IMR-90 (cell line): ENCODE results near the gene TTC23. TPM values are rescaled to one million over a fixed set of nuclear protein-coding genes. Genes with fewer than 3 reads are reported as not detected.

Source experiments
- ATAC-seq: fragments of 200-7000 bp; cut with Tn5 transposase; 2 replicates; pipeline ENCODE4 v1.9.1; 2020; ENCODE audit warnings: low read depth, mild to moderate bottlenecking, moderate library complexity
- BruUV-seq: library from RNA; stranded (reverse); fragments of 400-500 nt; replicated peaks from 2 replicates; lab custom pipeline; 2021; lab: Mats Ljungman, UMichigan
- CTCF ChIA-PET: fragments of 300-600 bp; formaldehyde crosslinking; extraction: SDS; loops from one replicate; lab custom pipeline; 2021; ENCODE audit warnings: antibody characterized with exemption; lab: Yijun Ruan, JAX
- POLR2A ChIA-PET: fragments of 300-600 bp; sonication (Branson Sonifier 250); formaldehyde crosslinking; loops from one replicate; lab custom pipeline; 2022; ENCODE audit warnings: antibody characterized with exemption; ENCODE audit not compliant: unreplicated experiment; lab: Charles Lee
- DNase-seq: peaks from one replicate; pipeline ENCODE4 v3.0.0; 2013
- H2AFZ ChIP-seq: replicated peaks from 2 replicates; pipeline ENCODE3; 2013; ENCODE audit warnings: low read length, mild to moderate bottlenecking; ENCODE audit not compliant: poor library complexity
- H2AK5ac ChIP-seq: 2 replicates; pipeline ENCODE4 v1.6.1; 2013; ENCODE audit warnings: low read depth, low read length, inconsistent platforms
- H2AK9ac ChIP-seq: replicated peaks from 2 replicates; pipeline ENCODE3; 2013; ENCODE audit warnings: mild to moderate bottlenecking, low read depth, low read length, moderate library complexity; ENCODE audit not compliant: poor library complexity
- H2BK120ac ChIP-seq: 2 replicates; pipeline ENCODE4 v1.6.1; 2013; ENCODE audit warnings: low read depth, low read length, inconsistent platforms
- H2BK15ac ChIP-seq: 3 replicates; pipeline ENCODE4 v1.6.1; 2013; ENCODE audit warnings: low read depth, low read length, inconsistent platforms
- H2BK20ac ChIP-seq: 2 replicates; pipeline ENCODE4 v1.6.1; 2013; ENCODE audit warnings: low read depth, mild to moderate bottlenecking, inconsistent platforms, low read length, moderate library complexity
- H2BK5ac ChIP-seq: 2 replicates; pipeline ENCODE4 v1.6.1; 2013; ENCODE audit warnings: mild to moderate bottlenecking, low read depth, low read length, inconsistent platforms; ENCODE audit not compliant: poor library complexity, severe bottlenecking
- H3K14ac ChIP-seq: replicated peaks from 2 replicates; pipeline ENCODE4 v1.6.1; 2013; ENCODE audit warnings: low read depth, low read length, inconsistent platforms
- H3K18ac ChIP-seq: 2 replicates; pipeline ENCODE4 v1.6.1; 2013; ENCODE audit warnings: low read depth, low read length, control low read depth
- H3K23ac ChIP-seq: 2 replicates; pipeline ENCODE4 v1.6.1; 2013; ENCODE audit warnings: low read depth, low read length, inconsistent platforms
- H3K27ac ChIP-seq: 2 replicates; pipeline ENCODE4 v1.5.1; 2013; ENCODE audit warnings: mild to moderate bottlenecking, control low read depth, low read length; ENCODE audit not compliant: insufficient read depth
- H3K27me3 ChIP-seq: 2 replicates; pipeline ENCODE4 v1.6.1; 2013; ENCODE audit warnings: low read length; ENCODE audit not compliant: control insufficient read depth, insufficient read depth
- H3K36me3 ChIP-seq: 2 replicates; pipeline ENCODE4 v1.6.1; 2013; ENCODE audit warnings: low read length, mixed read lengths; ENCODE audit not compliant: control insufficient read depth, insufficient read depth
- H3K4ac ChIP-seq: 2 replicates; pipeline ENCODE4 v1.6.1; 2013; ENCODE audit warnings: low read depth, low read length, inconsistent platforms
- H3K4me1 ChIP-seq: 2 replicates; pipeline ENCODE4 v1.6.1; 2013; ENCODE audit warnings: low read length, mixed read lengths; ENCODE audit not compliant: control insufficient read depth, insufficient read depth
- H3K4me2 ChIP-seq: 2 replicates; pipeline ENCODE4 v1.6.1; 2013; ENCODE audit warnings: low read depth, mild to moderate bottlenecking, control low read depth, low read length, moderate library complexity
- H3K4me3 ChIP-seq: 2 replicates; pipeline ENCODE4 v1.5.1; 2013; ENCODE audit warnings: low read depth, mild to moderate bottlenecking, control low read depth, low read length, moderate library complexity; ENCODE audit not compliant: insufficient read depth
- H3K56ac ChIP-seq: 2 replicates; pipeline ENCODE4 v1.6.1; 2013; ENCODE audit warnings: low read length, inconsistent platforms; ENCODE audit not compliant: insufficient read depth; ENCODE audit errors: extremely low read depth
- H3K79me1 ChIP-seq, 2 experiments: 2 replicates each; pipeline ENCODE4 v1.6.1; 2013; ENCODE audit warnings: low read length in 2 of 2, inconsistent platforms in 1 of 2, low read depth in 1 of 2
- H3K9ac ChIP-seq: 2 replicates; pipeline ENCODE4 v1.6.1; 2013; ENCODE audit warnings: low read depth, low read length, control low read depth
- H3K9me1 ChIP-seq: 2 replicates; pipeline ENCODE4 v1.6.1; 2013; ENCODE audit warnings: low read length, inconsistent platforms; ENCODE audit not compliant: insufficient read depth
- H3K9me3 ChIP-seq: 2 replicates; pipeline ENCODE4 v1.6.1; 2013; ENCODE audit warnings: low read length; ENCODE audit not compliant: control insufficient read depth, insufficient read depth
- H4K20me1 ChIP-seq: 2 replicates; pipeline ENCODE4 v1.6.1; 2013; ENCODE audit warnings: low read length, inconsistent platforms; ENCODE audit not compliant: insufficient read depth
- H4K5ac ChIP-seq: 2 replicates; pipeline ENCODE4 v1.6.1; 2013; ENCODE audit warnings: mild to moderate bottlenecking, low read depth, low read length, control low read depth
- H4K8ac ChIP-seq, 2 experiments: 2 replicates each; pipeline ENCODE4 v1.6.1; 2013; ENCODE audit warnings: low read depth in 2 of 2, low read length in 2 of 2, control low read depth in 1 of 2, inconsistent platforms in 1 of 2
- H4K91ac ChIP-seq: 2 replicates; pipeline ENCODE4 v1.6.1; 2013; ENCODE audit warnings: low read depth, low read length, inconsistent platforms; ENCODE audit not compliant: insufficient read depth
- BHLHE40 ChIP-seq: fragments of 150-350 bp; IDR thresholded peaks from 2 replicates; pipeline ENCODE4 v1.6.1; 2016; ENCODE audit warnings: mild to moderate bottlenecking, low read depth, low read length
- CEBPB ChIP-seq: IDR thresholded peaks from 2 replicates; pipeline ENCODE4 v1.6.1; 2012; ENCODE audit warnings: low read depth, low read length, improper control_type of control experiment
- CHD1 ChIP-seq: IDR thresholded peaks from 2 replicates; pipeline ENCODE4 v1.6.1; 2012; ENCODE audit warnings: low read depth, low read length, improper control_type of control experiment
- FOS ChIP-seq: fragments of 150-350 bp; IDR thresholded peaks from 2 replicates; pipeline ENCODE4 v1.6.1; 2016; ENCODE audit warnings: low read depth, low read length
- MAFK ChIP-seq: IDR thresholded peaks from 2 replicates; pipeline ENCODE4 v1.6.1; 2012; ENCODE audit warnings: low read depth, low read length, improper control_type of control experiment
- MAZ ChIP-seq: IDR thresholded peaks from 2 replicates; pipeline ENCODE4 v1.6.1; 2012; ENCODE audit warnings: low read depth, mild to moderate bottlenecking, low read length, improper control_type of control experiment, moderate library complexity, borderline replicate concordance
- MXI1 ChIP-seq: IDR thresholded peaks from 2 replicates; pipeline ENCODE4 v1.6.1; 2012; ENCODE audit warnings: low read depth, mild to moderate bottlenecking, low read length, moderate library complexity, borderline replicate concordance
- NFE2L2 ChIP-seq: fragments of 150-350 bp; IDR thresholded peaks from 2 replicates; pipeline ENCODE4 v1.6.1; 2016; ENCODE audit warnings: low read depth, mild to moderate bottlenecking, low read length
- POLR2A ChIP-seq: IDR thresholded peaks from 2 replicates; pipeline ENCODE4 v1.6.1; 2012; ENCODE audit warnings: mild to moderate bottlenecking, low read depth, low read length
- RCOR1 ChIP-seq: IDR thresholded peaks from 2 replicates; pipeline ENCODE4 v1.6.1; 2012; ENCODE audit warnings: mild to moderate bottlenecking, low read length, improper control_type of control experiment; ENCODE audit not compliant: insufficient replicate concordance
- RFX5 ChIP-seq: IDR thresholded peaks from 2 replicates; pipeline ENCODE4 v1.8.0; 2012; ENCODE audit warnings: low read depth, mild to moderate bottlenecking, low read length, moderate library complexity
- SMC3 ChIP-seq: fragments of 150-350 bp; IDR thresholded peaks from 2 replicates; pipeline ENCODE4 v1.6.1; 2016; ENCODE audit warnings: low read depth, mild to moderate bottlenecking, antibody characterized with exemption, low read length, moderate library complexity
- WGBS, 2 experiments: methylation state at CpG; one replicate each; pipeline versions ENCODE4 v1.1.5 to v1.1.7; 2013; ENCODE audit warnings: missing lambda C conversion rate in 2 of 2; ENCODE audit not compliant: insufficient read length in 1 of 2; ENCODE audit errors: extremely low coverage in 2 of 2; 5-methylcytosine and 5-hydroxymethylcytosine counted together
- dilution Hi-C: fragments of 300-500 bp; cut with HindIII; formaldehyde crosslinking; loops from one replicate; pipeline ENCODE4 v1.14.3; 2018; ENCODE audit warnings: low sequenced_read_pairs; ENCODE audit not compliant: unreplicated experiment
- in situ Hi-C: fragments of 300-500 bp; cut with MboI; formaldehyde crosslinking; loops from 3 replicates; pipeline ENCODE4 v1.14.3; 2019; ENCODE audit warnings: low sequenced_read_pairs, inconsistent platforms, mixed read lengths
- intact Hi-C: fragments of 100-400 bp; cut with micrococcal nuclease; formaldehyde crosslinking; loops from 2 replicates; pipeline ENCODE4 v1.10.0; 2022
- polyA plus RNA-seq, 3 experiments: library from polyadenylated mRNA; depleted of rRNA; stranded (reverse); fragments of >200 nt; gene quantifications; 2 replicates each; pipeline ENCODE4 v1.2.3, GENCODE V29; 2012; ENCODE audit warnings: low replicate concordance in 1 of 3
- total RNA-seq: library from RNA; depleted of rRNA; stranded (reverse); fragments of >200 nt; gene quantifications from 2 replicates; pipeline ENCODE4 v1.2.3, GENCODE V29; 2012
- TF ChIP-seq, protein P1 (sequence below): fragments of 150-350 bp; IDR thresholded peaks from 2 replicates; pipeline ENCODE4 v1.6.1; 2016; ENCODE audit warnings: low read depth, mild to moderate bottlenecking, low read length, moderate library complexity, borderline replicate concordance
- TF ChIP-seq, protein P2 (sequence below): conservative IDR thresholded peaks from 2 replicates; pipeline ENCODE4 v1.5.1; 2012; ENCODE audit warnings: mild to moderate bottlenecking, low read depth, low read length, improper control_type of control experiment

Gene TTC23
- total and polyA plus RNA-seq, 2 of the 4 experiments (the other 2 are of a cell fraction) = 7.8 to 29.8 TPM

DNA sequence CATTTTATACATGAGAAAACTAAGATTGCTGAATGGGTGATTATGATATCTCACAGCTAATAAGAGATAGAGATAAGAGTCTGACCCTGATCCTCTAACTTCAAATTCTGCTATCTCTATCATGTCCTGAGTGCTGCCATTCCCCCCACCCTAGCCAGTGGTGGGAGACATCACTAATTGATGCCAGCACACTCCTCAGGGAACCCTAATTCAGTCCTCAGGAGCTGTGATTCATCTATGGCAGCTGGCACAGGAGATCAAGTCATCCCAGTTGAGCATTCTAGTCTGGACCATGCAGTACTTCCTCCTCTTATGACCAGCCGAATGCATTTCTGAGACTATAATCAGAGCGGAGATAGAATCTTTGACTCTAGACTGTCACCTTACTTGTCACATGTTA is 72.6 kb downstream of the TTC23 start:
- no CpG with 5 or more reads among the region's 2 CpGs for WGBS, 2 experiments
- Histone ChIP-seq H3K4me2 (no peak overlapping the region), H2BK5ac (no peak overlapping the region), H2BK15ac (no peak overlapping the region), H3K4me3 (no peak overlapping the region), H3K9ac (no peak overlapping the region), H3K27me3 (no peaks in the 10 kb centered on the region), H3K4ac (no peak overlapping the region), H4K20me1 (no peaks in the 10 kb centered on the region), H2AK9ac (no peak overlapping the region), H4K91ac (no peak overlapping the region), H3K23ac (no peak overlapping the region), H2AFZ (no peak overlapping the region), H3K36me3 (peaks cover 13% of the 10 kb centered on the region), H2BK120ac (no peak overlapping the region), H3K56ac (no peak overlapping the region), H3K79me1 (0 out of 4 replicates have a peak, but pooled peaks cover 0 to 5% of the 10 kb centered on the region in 2 experiments), H4K8ac (no peak overlapping the region), H3K4me1 (peaks cover 9% of the 10 kb centered on the region), H3K9me3 (no peaks in the 10 kb centered on the region), H2AK5ac (no peak overlapping the region), H4K5ac (no peak overlapping the region), H3K9me1 (peaks cover 15% of the 10 kb centered on the region), H3K27ac (no peak overlapping the region), H2BK20ac (no peak overlapping the region), H3K18ac (no peak overlapping the region), H3K14ac (no peak overlapping the region)
- POLR2A ChIA-PET = no interaction called here
- in situ Hi-C loops (no loop called here), intact Hi-C loops (no loop called here), dilution Hi-C loops (no loop called here)
- ATAC-seq (no peak), DNase-seq (no peak)
- no TSS peak for BruUV-seq
- TF ChIP-seq NFE2L2 (no peak), CHD1 (no peak), RFX5 (no peak), SMC3 (no peak), MAZ (no peak), POLR2A (no peak), MAFK (no peak), RCOR1 (no peak), MXI1 (no peak), BHLHE40 (no peak), CEBPB (no peak), FOS (no peak)
- TF ChIP-seq, protein P1, sequence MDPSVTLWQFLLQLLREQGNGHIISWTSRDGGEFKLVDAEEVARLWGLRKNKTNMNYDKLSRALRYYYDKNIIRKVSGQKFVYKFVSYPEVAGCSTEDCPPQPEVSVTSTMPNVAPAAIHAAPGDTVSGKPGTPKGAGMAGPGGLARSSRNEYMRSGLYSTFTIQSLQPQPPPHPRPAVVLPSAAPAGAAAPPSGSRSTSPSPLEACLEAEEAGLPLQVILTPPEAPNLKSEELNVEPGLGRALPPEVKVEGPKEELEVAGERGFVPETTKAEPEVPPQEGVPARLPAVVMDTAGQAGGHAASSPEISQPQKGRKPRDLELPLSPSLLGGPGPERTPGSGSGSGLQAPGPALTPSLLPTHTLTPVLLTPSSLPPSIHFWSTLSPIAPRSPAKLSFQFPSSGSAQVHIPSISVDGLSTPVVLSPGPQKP = no peak
- TF ChIP-seq, protein P2, sequence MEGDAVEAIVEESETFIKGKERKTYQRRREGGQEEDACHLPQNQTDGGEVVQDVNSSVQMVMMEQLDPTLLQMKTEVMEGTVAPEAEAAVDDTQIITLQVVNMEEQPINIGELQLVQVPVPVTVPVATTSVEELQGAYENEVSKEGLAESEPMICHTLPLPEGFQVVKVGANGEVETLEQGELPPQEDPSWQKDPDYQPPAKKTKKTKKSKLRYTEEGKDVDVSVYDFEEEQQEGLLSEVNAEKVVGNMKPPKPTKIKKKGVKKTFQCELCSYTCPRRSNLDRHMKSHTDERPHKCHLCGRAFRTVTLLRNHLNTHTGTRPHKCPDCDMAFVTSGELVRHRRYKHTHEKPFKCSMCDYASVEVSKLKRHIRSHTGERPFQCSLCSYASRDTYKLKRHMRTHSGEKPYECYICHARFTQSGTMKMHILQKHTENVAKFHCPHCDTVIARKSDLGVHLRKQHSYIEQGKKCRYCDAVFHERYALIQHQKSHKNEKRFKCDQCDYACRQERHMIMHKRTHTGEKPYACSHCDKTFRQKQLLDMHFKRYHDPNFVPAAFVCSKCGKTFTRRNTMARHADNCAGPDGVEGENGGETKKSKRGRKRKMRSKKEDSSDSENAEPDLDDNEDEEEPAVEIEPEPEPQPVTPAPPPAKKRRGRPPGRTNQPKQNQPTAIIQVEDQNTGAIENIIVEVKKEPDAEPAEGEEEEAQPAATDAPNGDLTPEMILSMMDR = no peak
- CTCF ChIA-PET = no interaction called here
